Nephron (organoid): ENCODE measurements around the gene GBF1.

Experiments
- H3K27ac Mint-ChIP-seq, 3 experiments: 2 replicates each; pipeline ENCODE4 v1.8.0; 2020; ENCODE audit warnings: mixed read lengths in 3 of 3, mild to moderate bottlenecking in 2 of 3, moderate library complexity in 1 of 3
- H3K27me3 Mint-ChIP-seq: 2 replicates; pipeline ENCODE4 v1.8.0; 2021; ENCODE audit warnings: low read depth, mild to moderate bottlenecking, moderate library complexity, mixed read lengths
- H3K36me3 Mint-ChIP-seq: 2 replicates; pipeline ENCODE4 v1.8.0; 2020; ENCODE audit warnings: low read depth, mixed read lengths
- H3K4me1 Mint-ChIP-seq: 2 replicates; pipeline ENCODE4 v1.8.0; 2020; ENCODE audit warnings: mixed read lengths
- H3K4me3 Mint-ChIP-seq, 3 experiments: 2 replicates each; pipeline ENCODE4 v1.8.0; 2020; ENCODE audit warnings: mild to moderate bottlenecking in 3 of 3, mixed read lengths in 3 of 3, moderate library complexity in 2 of 3
- H3K9me3 Mint-ChIP-seq: 2 replicates; pipeline ENCODE4 v1.8.0; 2020; ENCODE audit warnings: mixed read lengths
- TF ChIP-seq, protein P1 (sequence below), 3 experiments: fragments of 200-600 bp; sonication (generic); IDR thresholded peaks; one replicate each; pipeline ENCODE4 v1.5.0; 2021; ENCODE audit warnings: antibody characterized with exemption in 3 of 3; ENCODE audit not compliant: unreplicated experiment in 3 of 3

Gene GBF1

GRCh38 chr10:102411341-102412255 lies 166.3 kb downstream of the GBF1 start:
- Mint-ChIP-seq H3K9me3 (no peaks in the 10 kb centered on the region), H3K36me3 (no peaks in the 10 kb centered on the region), H3K27me3 (peaks cover 57% of the 10 kb centered on the region), H3K4me1 (peaks cover 30% of the 10 kb centered on the region), H3K27ac (peak overlapping the region; percentile 65 to 92 (median 76)), H3K4me3 (peak overlapping the region; percentile 77 to 90 (median 89))
- TF ChIP-seq, protein P1, sequence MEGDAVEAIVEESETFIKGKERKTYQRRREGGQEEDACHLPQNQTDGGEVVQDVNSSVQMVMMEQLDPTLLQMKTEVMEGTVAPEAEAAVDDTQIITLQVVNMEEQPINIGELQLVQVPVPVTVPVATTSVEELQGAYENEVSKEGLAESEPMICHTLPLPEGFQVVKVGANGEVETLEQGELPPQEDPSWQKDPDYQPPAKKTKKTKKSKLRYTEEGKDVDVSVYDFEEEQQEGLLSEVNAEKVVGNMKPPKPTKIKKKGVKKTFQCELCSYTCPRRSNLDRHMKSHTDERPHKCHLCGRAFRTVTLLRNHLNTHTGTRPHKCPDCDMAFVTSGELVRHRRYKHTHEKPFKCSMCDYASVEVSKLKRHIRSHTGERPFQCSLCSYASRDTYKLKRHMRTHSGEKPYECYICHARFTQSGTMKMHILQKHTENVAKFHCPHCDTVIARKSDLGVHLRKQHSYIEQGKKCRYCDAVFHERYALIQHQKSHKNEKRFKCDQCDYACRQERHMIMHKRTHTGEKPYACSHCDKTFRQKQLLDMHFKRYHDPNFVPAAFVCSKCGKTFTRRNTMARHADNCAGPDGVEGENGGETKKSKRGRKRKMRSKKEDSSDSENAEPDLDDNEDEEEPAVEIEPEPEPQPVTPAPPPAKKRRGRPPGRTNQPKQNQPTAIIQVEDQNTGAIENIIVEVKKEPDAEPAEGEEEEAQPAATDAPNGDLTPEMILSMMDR (IDR thresholded peaks at IDR 0.05; ENCODE audit: unreplicated experiment in 3 of 3), result no peak

DNA sequence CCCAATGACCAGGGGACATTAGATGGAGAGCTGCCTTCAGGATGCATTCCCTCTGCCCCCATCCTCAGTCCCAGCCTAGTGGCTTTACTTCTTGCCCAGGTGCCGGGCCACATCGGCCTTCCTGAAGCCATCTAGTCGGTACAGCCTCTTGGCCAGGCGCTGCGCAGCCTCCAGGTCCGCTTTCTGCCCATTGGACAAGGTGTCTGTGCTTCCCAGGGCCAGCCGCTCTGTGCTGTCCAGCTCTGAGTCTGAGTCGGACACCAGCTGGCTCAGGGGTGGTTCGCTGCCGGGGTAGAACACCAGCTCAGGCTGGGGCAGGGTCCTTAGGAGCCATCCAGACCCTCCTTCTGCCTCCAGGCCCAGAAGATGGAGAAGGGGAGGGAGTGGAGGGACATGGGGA lies 167.0 kb downstream of the GBF1 start:
- TF ChIP-seq, protein P1 (IDR thresholded peaks at IDR 0.05; ENCODE audit: unreplicated experiment in 3 of 3), result no peak
- no peaks in the 10 kb centered on the region for H3K36me3 Mint-ChIP-seq
- no peak overlapping the region for H3K27ac Mint-ChIP-seq
- H3K4me3 Mint-ChIP-seq, result peak overlapping the region in 2 of 3 experiments; percentile 16 to 78
- H3K4me1 Mint-ChIP-seq, result peaks cover 25% of the 10 kb centered on the region
- no peaks in the 10 kb centered on the region for H3K9me3 Mint-ChIP-seq
- peaks cover 54% of the 10 kb centered on the region for H3K27me3 Mint-ChIP-seq

DNA sequence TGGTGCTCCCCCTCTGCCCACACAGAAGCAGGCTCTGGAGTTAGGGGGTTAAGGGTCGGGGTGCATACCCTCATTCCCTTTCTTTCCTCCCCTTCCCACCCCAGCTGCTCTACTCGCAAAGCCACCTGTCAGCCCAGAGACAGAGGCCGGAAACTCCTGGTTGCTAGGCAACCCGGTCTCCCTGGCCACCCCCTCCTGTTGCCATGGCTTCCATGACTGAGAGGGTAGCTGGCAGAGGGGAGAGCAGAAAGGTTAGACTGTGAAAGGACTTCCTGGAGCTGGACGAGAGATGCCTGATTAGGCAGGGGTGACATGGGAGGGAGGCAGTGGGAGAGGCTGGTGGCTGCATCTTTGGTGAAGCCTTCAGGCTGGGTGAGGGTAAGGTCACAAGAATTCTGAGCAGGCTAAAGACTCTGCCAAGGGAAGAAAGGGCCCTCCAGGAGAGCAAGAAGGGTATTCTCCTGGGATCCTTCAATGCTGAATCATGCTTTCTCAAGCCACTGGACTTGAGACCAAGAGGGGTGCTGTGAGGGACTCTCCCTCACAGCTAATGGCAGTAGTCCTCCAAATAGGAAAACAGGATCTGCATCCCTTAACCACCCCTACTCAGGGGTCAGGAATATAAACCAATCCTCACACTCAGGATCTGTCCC lies 167.8 kb downstream of the GBF1 start:
- TF ChIP-seq, protein P1 (IDR thresholded peaks at IDR 0.05; ENCODE audit: unreplicated experiment in 3 of 3), result no peak
- Mint-ChIP-seq H3K4me3 (peak overlapping the region in 2 of 3 experiments; percentile 23 to 43), H3K27me3 (peaks cover 55% of the 10 kb centered on the region), H3K36me3 (no peaks in the 10 kb centered on the region), H3K27ac (peak overlapping the region in 2 of 3 experiments; percentile 41 to 55), H3K9me3 (no peaks in the 10 kb centered on the region), H3K4me1 (peaks cover 22% of the 10 kb centered on the region)

DNA sequence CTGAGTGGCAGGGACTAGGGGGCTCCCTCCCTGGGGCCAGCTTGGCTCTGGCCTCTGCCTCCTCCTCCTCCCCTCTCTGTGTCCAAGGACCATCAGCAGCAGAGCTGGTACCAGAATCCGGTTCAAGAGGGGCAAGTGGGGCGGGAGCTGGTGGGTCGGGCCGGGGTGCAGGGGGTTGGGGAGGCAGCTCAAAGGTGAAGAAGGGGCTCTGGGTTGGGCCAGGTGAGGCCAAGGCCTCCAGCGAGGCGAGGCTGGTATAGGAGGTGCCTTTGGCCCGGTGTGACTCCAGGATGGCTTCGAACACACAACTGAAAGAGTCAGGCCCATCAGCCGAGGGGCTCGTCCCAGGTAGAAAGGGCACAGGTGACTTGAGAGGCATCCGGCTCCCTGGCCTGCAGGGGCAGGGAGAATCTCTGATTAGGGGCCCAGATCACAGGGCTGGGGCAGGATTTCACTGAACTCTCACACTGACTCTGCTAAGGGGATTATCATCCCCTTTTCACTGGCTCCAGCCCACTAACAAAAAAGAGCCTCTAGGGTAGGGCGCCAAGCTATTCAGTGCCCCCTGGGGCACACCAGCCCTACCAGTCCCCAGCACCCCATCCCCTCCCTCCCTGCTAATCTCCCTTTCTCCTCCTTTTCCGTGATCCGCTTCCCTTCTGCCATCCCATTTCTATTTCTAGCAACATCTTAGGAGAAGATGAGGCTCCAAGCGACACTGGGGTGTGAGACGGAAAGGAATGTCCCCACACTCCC lies 168.7 kb downstream of the GBF1 start:
- TF ChIP-seq, protein P1 (IDR thresholded peaks at IDR 0.05; ENCODE audit: unreplicated experiment in 3 of 3), result no peak
- Mint-ChIP-seq H3K4me1 (peaks cover 19% of the 10 kb centered on the region), H3K27me3 (peaks cover 55% of the 10 kb centered on the region), H3K9me3 (no peaks in the 10 kb centered on the region), H3K27ac (no peak overlapping the region), H3K4me3 (no peak overlapping the region), H3K36me3 (no peaks in the 10 kb centered on the region)

DNA sequence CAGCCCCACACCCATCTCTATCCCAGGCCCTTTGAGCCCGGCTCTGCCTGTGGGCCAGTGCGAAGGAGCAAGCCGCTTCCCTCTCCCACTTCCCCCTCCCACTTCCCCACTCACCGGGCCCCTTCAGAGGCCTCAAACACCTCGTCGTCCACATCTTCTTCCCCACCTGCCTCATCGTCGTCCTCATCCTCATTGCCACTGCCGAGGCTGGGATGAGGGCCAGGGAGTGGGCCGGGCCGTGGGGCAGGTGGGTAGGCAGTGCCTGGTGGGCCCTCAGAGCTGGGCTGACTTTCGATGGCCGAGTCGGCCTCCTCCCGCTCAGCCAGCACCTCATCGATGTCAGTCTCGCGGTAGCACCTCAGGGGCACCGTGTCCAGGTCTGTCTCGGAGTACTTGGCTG lies 169.4 kb downstream of the GBF1 start:
- TF ChIP-seq, protein P1 (IDR thresholded peaks at IDR 0.05; ENCODE audit: unreplicated experiment in 3 of 3), result no peak
- Mint-ChIP-seq H3K9me3 (no peaks in the 10 kb centered on the region), H3K4me1 (peaks cover 18% of the 10 kb centered on the region), H3K27me3 (peaks cover 53% of the 10 kb centered on the region), H3K27ac (no peak overlapping the region), H3K36me3 (no peaks in the 10 kb centered on the region), H3K4me3 (no peak overlapping the region)
